Nephron (organoid): ENCODE results near the gene THOC2.

Experiments
- H3K27ac Mint-ChIP-seq, 3 experiments: 2 replicates each; pipeline ENCODE4 v1.8.0; 2020; ENCODE audit warnings: mixed read lengths in 3 of 3, mild to moderate bottlenecking in 2 of 3, moderate library complexity in 1 of 3
- H3K27me3 Mint-ChIP-seq: 2 replicates; pipeline ENCODE4 v1.8.0; 2021; ENCODE audit warnings: low read depth, mild to moderate bottlenecking, moderate library complexity, mixed read lengths
- H3K36me3 Mint-ChIP-seq: 2 replicates; pipeline ENCODE4 v1.8.0; 2020; ENCODE audit warnings: low read depth, mixed read lengths
- H3K4me1 Mint-ChIP-seq: 2 replicates; pipeline ENCODE4 v1.8.0; 2020; ENCODE audit warnings: mixed read lengths
- H3K4me3 Mint-ChIP-seq, 3 experiments: 2 replicates each; pipeline ENCODE4 v1.8.0; 2020; ENCODE audit warnings: mild to moderate bottlenecking in 3 of 3, mixed read lengths in 3 of 3, moderate library complexity in 2 of 3
- H3K9me3 Mint-ChIP-seq: 2 replicates; pipeline ENCODE4 v1.8.0; 2020; ENCODE audit warnings: mixed read lengths
- TF ChIP-seq, protein P1 (sequence below), 3 experiments: fragments of 200-600 bp; sonication (generic); IDR thresholded peaks; one replicate each; pipeline ENCODE4 v1.5.0; 2021; ENCODE audit warnings: antibody characterized with exemption in 3 of 3; ENCODE audit not compliant: unreplicated experiment in 3 of 3

The THOC2 gene

GRCh38 chrX:123629502-123629901 is 103.3 kb downstream of the THOC2 start:
- Mint-ChIP-seq H3K27ac (no peak overlapping the region), H3K36me3 (peaks cover 36% of the 10 kb centered on the region), H3K9me3 (peaks cover 2% of the 10 kb centered on the region), H3K4me3 (no peak overlapping the region), H3K27me3 (no peaks in the 10 kb centered on the region), H3K4me1 (no peaks in the 10 kb centered on the region)
- TF ChIP-seq, protein P1, sequence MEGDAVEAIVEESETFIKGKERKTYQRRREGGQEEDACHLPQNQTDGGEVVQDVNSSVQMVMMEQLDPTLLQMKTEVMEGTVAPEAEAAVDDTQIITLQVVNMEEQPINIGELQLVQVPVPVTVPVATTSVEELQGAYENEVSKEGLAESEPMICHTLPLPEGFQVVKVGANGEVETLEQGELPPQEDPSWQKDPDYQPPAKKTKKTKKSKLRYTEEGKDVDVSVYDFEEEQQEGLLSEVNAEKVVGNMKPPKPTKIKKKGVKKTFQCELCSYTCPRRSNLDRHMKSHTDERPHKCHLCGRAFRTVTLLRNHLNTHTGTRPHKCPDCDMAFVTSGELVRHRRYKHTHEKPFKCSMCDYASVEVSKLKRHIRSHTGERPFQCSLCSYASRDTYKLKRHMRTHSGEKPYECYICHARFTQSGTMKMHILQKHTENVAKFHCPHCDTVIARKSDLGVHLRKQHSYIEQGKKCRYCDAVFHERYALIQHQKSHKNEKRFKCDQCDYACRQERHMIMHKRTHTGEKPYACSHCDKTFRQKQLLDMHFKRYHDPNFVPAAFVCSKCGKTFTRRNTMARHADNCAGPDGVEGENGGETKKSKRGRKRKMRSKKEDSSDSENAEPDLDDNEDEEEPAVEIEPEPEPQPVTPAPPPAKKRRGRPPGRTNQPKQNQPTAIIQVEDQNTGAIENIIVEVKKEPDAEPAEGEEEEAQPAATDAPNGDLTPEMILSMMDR (IDR thresholded peaks at IDR 0.05; ENCODE audit: unreplicated experiment in 3 of 3): no peak

- no peaks in the 10 kb centered on the region for H3K27me3 Mint-ChIP-seq
- peaks cover 39% of the 10 kb centered on the region for H3K36me3 Mint-ChIP-seq
- no peak overlapping the region for H3K4me3 Mint-ChIP-seq
- no peaks in the 10 kb centered on the region for H3K9me3 Mint-ChIP-seq
- TF ChIP-seq, protein P1 (IDR thresholded peaks at IDR 0.05; ENCODE audit: unreplicated experiment in 3 of 3): no peak
- no peak overlapping the region for H3K27ac Mint-ChIP-seq
- no peaks in the 10 kb centered on the region for H3K4me1 Mint-ChIP-seq
Observed at GRCh38 chrX:123626962-123627361, 105.9 kb downstream of the THOC2 start.

- no peaks in the 10 kb centered on the region for H3K4me1 Mint-ChIP-seq
- H3K27me3 Mint-ChIP-seq: no peaks in the 10 kb centered on the region
- H3K9me3 Mint-ChIP-seq: no peaks in the 10 kb centered on the region
- H3K4me3 Mint-ChIP-seq: no peak overlapping the region
- H3K27ac Mint-ChIP-seq: no peak overlapping the region
- H3K36me3 Mint-ChIP-seq: peaks cover 44% of the 10 kb centered on the region
- TF ChIP-seq, protein P1 (IDR thresholded peaks at IDR 0.05; ENCODE audit: unreplicated experiment in 3 of 3): no peak
Observed at GRCh38 chrX:123625952-123626351, 106.9 kb downstream of the THOC2 start.

DNA sequence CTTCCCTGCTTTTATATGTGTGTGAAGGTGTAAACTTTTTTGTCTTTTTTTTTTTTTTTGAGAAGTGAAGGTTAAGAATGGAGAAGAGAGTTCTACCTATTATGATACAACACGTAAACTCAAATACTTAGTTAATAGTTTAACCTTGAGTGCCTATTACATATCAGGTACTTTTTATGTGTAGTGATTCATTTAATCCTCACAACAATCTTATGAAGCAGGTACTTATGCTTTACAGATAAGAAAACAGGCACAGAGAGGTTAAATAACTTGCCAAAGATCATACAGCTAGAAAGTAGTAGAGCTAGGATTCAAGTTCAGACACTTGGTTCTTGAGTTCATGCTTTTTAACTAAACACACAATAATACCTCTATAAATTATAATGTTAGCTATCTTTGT is 107.4 kb downstream of the THOC2 start:
- no peaks in the 10 kb centered on the region for H3K9me3 Mint-ChIP-seq
- TF ChIP-seq, protein P1 (IDR thresholded peaks at IDR 0.05; ENCODE audit: unreplicated experiment in 3 of 3): no peak
- no peaks in the 10 kb centered on the region for H3K4me1 Mint-ChIP-seq
- no peak overlapping the region for H3K4me3 Mint-ChIP-seq
- H3K36me3 Mint-ChIP-seq: peaks cover 48% of the 10 kb centered on the region
- no peak overlapping the region for H3K27ac Mint-ChIP-seq
- H3K27me3 Mint-ChIP-seq: no peaks in the 10 kb centered on the region

GRCh38 chrX:123617007-123617406 is 115.8 kb downstream of the THOC2 start:
- peaks cover 35% of the 10 kb centered on the region for H3K36me3 Mint-ChIP-seq
- H3K27me3 Mint-ChIP-seq: no peaks in the 10 kb centered on the region
- H3K27ac Mint-ChIP-seq: no peak overlapping the region
- TF ChIP-seq, protein P1 (IDR thresholded peaks at IDR 0.05; ENCODE audit: unreplicated experiment in 3 of 3): no peak
- no peak overlapping the region for H3K4me3 Mint-ChIP-seq
- H3K9me3 Mint-ChIP-seq: no peaks in the 10 kb centered on the region
- no peaks in the 10 kb centered on the region for H3K4me1 Mint-ChIP-seq

DNA sequence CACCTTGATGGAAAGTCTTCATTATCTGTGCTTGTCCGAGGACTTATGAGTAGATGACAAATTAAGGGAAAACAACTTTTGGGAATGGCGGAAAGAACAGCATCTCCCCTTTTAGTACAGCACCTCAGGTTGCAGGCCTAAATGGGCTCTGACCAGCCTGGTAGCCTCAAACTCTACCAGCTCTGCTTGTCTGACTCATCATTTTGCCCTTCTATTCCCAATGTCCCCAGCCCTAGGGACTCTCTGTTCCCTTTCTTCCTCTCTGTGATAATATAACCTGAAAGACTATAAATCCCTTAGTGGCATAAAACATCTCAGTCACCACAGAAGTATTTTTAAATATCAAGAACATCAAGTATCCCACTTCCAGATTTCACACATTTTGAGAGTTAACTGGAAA is 121.9 kb downstream of the THOC2 start:
- H3K27ac Mint-ChIP-seq: no peak overlapping the region
- peaks cover 36% of the 10 kb centered on the region for H3K36me3 Mint-ChIP-seq
- H3K4me1 Mint-ChIP-seq: no peaks in the 10 kb centered on the region
- H3K9me3 Mint-ChIP-seq: peaks cover 2% of the 10 kb centered on the region
- TF ChIP-seq, protein P1 (IDR thresholded peaks at IDR 0.05; ENCODE audit: unreplicated experiment in 3 of 3): no peak
- no peak overlapping the region for H3K4me3 Mint-ChIP-seq
- H3K27me3 Mint-ChIP-seq: no peaks in the 10 kb centered on the region
